Stimulated activated CD8-positive, alpha-beta memory T cell treated with anti-CD3 and anti-CD28 coated beads, Interleukin-7, amount 100 ng/mL, for 24 hours (primary cell): Measurements from ENCODE around the gene TPRX1.
"Not testable (repeated sequence)": the region's sequence is repeated elsewhere in the genome, so short reads cannot be mapped to it uniquely, and the experiment has no call there.

ENCODE experiments used
- DNase-seq: peaks from one replicate; pipeline ENCODE4 v3.0.0-alpha.2; 2020; ENCODE audit warnings: low read depth

TPRX1 gene

DNA sequence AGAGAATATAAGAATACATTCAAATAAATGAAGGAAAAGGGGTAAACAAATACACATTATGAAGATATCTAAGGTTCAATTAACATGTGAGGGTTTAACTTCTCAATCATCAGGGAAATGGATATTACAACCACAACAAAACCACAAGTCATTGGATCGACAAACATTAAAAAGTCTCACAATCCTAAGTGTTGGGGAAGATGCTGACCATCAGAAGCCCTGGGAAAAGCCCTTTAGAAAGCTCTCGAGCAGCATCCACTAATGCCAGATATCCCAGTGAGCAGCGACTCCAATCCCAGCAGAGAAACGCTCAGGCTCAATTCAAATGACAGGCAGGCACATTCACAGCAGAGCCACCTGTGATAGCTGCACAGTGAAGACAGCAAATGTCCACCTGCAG lies 3.1 kb downstream of the TPRX1 start:
- DNase-seq = no peak

DNA sequence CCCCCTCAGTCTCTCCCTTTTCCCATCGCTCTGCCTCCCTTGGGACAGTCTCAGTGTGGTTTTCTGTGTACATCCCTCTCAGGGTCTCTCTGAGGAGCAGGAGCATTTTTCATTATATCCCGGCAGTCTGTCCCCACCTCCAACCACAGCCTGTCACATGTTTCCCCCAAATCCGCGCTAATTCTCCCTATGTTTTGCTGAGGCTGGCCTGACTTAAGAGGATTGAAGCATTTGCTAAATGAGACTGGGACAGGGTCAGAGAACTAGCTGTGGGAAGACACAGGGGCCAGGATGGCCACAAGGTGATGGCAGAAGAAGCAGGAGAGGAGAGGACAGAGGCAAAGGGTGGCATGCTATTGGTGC lies 5.5 kb downstream of the TPRX1 start:
- no peak for DNase-seq

DNA sequence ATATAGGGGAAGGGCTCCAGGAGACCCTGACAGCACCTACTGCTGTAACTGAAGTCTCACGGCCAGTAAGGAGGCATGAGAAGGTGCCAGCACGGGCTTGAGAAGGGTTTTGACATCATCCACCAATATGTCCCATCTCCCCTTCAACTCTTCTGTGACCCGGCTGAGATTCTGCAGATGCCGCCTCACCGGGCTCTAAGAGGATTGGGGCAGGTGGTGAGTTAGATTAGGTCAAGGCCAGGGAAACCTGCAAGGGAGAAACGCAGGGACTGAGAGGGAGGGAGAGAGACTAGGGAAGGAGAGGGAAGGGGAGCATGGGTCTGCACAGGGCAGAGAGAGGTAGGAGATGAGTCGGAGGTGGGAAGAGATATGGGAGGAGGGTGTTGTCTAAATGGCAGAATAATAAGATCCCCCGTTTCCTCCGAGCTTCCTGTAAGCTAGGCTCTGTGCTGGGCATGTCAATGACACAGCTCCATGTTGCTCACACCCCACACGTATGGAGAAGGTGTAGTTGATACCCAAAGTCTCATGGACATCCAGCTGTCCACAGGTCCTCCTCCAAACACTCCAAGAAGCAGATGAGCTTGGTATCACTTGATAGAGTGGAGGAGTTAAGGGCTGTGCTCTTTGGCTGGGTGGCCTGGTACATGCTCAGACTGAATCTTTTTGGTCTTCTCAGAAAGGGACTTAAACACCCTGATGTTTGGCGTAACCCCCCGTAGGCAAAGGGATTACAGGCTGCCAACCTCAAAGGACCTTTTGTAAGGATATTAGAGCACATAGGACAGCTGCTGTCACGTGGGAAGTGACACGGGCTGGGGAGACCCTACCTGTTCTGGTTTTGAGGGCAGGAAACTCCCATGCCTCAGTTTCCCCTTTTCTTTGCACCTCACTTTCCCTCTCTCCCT lies 6.1 kb downstream of the TPRX1 start:
- no peak for DNase-seq

DNA sequence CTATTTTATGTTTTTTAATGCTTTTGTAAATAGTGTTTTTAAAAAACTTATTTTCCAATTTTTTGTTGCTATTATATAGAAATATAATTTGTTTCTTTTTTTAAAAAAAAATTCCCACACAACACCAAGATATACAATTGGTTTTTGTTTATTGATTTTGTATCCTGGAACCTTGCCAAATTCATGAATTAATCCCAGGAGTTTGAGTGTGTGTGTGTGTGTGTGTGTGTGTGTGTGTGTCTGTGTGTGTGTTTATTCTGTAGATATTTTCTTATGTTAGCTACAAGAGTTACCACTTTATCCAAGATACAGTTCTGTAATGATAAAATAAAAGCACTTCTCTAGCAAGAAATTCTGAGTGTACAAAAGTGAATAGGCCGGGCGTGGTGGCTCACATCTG lies 7.6 kb downstream of the TPRX1 start:
- DNase-seq = no peak

DNA sequence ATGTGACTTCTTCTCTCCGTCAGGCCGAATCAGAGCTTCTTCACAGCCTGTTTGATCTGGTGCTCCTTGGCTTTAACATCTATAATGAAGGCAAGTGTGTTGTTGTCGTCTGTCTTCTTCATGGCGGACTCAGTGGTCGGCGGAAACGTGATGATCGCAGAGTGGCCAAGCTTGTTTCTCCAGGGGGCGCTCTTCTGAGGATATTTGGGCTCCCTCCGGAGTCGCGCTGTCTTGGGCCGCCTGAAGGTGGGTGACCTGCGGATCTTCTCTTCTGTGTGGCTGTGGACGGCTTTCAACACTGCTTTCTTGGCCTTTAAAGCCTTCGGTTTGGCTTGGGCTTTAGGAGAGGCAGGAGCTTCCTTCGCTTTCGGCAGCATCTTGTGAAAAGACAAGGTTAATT lies 9.8 kb downstream of the TPRX1 start:
- no peak for DNase-seq

DNA sequence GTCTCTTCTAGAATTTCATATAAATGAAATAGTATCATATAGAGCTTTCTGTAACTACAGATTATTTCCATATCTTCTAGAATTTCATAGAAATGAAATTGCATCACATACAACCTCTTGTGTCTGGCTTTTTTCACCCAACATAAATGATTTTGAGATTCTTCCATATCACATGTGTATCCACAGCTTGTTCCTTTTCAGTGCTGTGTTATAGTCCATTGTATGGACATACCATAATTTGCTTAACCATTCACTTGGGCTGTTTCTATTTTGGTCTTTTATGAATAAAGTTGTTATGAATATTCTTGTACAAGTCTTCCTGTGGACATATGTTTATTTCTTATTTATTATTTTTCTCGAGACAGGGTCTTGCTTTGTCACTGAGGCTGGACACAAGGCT lies 11.7 kb downstream of the TPRX1 start:
- no peak for DNase-seq

DNA sequence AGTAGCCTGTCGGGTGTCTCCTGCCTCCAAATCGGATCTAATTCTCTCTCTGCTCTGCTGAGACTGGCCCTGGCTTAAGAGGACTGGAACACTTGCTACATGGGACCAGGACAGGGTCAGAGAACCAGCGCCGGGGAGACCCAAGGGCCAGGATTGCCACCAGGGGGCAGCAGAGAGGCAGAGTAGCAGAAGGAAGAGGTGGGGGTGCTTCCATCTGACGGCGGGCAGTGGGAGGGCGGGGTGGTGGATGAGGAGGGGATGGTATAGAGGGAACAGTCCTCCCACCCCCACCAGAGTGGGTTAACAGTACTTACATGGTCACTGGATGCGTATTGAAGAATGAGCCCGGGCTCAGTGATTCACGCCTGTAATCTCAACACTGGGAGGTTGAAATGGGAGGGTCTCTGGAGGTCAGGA lies 13.9 kb downstream of the TPRX1 start:
- peak; percentile 86 for DNase-seq

DNA sequence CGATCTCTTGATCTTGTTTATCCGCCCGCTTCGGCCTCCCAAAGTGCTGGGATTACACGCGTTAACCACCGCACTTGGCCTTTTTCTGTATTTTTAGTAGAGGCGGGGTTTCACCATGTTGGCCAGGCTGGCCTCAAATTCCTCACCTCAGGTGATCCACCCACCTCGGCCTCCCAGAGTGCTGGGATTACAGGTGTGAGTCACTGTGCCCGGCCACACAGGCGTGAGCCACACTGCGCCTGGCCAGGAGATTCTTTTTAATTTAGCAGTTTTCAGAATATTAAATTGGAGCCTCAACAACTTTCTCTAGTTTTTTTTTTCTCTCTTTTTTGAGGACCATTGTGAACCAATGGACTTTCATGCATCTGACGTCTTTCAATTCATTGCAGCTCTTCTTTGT lies 14.5 kb downstream of the TPRX1 start:
- not testable (repeated sequence) for DNase-seq

DNA sequence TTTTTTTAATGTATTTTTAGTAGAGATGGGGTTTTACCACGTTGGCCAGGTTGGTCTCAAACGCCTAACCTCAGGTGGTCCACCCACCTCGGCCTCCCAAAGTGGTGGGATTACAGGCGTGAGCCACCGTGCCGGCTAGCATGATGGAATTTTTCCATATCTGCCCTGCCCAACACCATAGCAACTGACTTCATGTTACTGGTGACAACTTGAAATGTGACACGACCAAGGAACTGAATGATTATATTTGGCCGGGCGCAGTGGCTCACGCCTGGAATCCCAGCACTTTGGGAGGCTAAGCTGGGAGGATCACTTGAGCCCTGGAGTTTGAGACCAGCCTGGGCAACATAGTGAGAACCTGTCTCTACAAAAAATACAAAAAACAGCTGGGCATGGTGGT lies 17.0 kb downstream of the TPRX1 start:
- DNase-seq = not testable (repeated sequence)

DNA sequence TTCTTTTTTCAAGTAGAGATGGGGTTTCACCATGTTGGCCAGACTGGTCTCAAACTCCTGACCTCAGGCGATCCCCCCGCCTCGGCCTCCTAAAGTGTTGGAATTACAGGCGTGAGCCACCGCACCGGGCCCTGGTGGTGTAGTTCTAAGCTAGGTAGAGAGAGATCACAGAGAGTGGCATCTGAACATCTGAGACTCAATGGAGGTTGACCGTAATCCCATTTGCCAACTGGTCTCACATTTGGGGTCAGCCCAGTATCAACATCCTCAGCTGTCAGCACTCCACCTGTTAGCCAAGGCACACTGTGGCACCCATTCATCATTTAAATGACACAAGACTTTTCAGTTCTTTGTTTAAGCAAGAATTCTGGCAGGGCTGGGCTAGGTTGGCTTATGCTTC lies 17.8 kb downstream of the TPRX1 start:
- no peak for DNase-seq

DNA sequence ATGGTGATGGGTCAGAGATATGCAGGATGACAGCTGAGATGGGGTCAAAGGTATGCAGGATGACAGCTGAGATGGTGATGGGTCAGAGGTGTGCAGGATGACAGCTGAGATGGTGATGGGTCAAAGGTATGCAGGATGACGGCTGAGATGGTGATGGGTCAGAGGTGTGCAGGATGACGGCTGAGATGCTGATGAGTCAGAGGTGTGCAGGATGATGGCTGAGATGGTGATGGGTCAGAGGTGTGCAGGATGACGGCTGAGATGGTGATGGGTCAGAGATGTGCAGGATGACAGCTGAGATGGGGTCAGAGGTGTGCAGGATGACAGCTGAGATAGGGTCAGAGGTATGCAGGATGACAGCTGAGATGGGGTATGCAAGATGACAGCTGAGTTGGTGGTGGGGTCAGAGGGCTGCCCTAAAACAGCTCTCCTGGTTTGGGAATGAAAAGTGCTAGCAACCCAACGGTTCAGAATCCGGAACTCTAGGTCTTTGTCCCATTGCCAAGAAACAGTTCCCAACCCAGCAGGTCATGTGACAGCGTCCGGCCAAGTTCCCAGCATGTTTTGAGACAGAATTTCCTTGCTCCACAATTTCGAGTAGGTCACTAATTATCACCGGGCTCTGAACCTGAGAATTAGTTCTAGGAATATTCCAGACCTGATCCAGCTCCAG lies 22.6 kb downstream of the TPRX1 start:
- no peak for DNase-seq

DNA sequence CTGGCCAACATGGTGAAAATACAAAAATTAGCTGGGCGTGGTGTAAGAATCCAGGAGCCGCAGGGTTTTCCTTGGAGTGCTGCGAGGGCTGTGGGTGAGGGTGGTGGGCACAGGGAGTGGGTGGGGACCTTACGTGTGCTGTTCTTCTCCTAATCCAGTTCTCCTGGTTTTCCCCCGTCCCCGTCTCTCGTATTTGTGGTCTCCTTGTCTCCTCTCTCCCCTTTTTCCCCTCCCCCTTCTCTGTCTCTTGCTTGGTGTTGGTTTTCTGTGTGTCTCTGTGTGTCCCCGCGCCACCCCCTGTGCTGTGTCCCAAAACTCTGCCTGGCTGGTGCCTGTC lies 24.2 kb downstream of the TPRX1 start:
- no peak for DNase-seq

DNA sequence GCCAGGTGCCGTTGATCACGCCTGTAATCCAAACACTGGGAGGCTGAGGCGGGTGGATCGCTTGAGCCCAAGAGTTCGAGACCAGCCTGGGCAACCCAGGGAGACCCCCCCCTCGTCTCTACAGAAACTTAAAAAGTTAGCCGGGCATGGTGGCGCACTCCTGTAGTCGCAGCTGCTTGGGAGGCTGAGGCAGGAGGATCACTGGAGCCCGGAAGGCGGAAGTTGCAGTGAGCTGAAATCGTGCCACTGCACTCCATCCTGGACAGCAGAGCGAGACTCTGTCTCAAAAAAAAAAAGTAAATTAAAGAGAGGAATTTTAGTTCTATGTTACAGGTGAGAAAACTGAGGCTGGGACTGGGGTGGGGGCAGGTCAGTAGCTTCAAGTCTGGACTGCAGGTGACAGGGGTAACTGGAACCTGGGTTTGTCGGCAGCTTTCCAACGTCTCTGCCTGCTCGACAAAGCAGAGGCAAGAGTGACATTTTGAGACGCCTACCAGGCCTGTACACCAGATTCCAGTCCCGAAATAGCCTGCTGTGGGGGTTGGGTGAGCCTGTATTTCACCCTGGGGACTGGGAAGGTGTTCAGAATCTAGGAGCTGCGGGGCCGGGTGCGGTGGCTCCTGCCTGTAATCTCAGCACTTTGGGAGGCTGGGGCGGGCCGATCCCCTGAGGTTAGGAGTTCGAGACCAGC lies 24.7 kb downstream of the TPRX1 start:
- no peak for DNase-seq

DNA sequence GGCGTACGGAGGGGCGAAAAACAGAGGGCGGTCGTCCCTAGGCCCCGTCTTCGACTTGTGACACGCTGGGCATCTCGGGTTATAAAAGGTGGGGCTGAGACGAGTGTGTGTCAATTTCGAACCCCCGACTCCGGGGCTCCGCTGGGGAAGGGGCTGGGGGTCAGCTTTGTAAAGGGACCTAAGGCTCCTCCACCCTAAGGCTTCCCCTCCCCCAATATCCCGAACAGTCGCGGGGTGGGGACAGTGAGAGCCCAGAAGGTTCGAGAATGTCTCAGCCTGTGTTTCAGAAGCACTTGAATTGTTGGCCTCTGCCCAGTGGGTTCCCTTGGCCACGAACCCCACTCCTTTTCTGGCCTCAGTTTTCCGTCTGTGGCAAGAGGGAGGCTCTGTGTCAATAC lies 25.4 kb downstream of the TPRX1 start:
- no peak for DNase-seq

DNA sequence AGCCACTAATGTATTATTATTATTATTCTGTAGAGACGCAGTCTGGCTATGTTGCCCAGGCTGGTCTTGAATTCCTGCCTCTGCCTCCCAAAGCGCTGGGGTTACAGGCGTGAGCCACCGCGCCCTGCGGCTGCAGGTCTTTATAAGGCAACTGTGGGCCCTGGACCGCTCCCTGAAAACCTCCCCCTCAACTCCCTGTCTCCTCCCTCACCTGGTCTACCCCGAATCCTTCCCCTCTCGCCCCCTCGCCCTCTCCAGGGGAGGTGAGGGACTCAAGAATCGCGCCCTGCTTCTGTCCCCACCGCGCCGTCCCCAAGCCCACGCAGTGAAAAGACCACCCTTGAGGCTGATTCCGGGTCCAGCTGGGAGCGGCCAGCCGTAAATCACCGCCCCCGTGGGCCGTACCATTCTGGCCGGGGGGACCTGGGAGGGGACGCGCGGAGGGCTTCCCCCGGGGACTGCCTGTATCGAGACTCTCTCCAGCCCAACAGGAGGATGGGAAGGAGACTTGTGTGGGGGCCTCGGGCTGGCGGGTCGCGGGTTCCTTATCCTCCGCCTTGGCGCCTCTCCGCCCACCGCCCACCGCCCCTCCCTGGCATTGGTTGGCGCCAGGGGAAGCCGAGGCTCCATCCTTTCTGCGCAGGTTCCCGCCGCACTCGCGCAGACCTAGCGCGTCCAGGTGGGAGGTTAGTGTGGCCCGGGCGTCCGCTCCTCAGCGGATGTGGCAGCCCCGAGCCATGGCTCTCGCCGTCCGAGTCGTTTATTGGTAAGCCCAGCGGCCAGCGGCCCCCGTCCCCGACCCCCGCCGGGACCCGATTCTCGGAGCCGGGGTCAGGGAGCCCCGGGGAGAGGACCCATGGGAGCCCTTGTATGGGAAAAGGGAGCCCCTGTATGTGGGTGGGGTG lies 26.1 kb downstream of the TPRX1 start, which contains the start of gene SELENOW:
Gene SELENOW (plus strand): TSS at position 655 of the 905 bp plus-strand sequence. CDS start 83 bp downstream, at position 738.
- peak; percentile 63 for DNase-seq

DNA sequence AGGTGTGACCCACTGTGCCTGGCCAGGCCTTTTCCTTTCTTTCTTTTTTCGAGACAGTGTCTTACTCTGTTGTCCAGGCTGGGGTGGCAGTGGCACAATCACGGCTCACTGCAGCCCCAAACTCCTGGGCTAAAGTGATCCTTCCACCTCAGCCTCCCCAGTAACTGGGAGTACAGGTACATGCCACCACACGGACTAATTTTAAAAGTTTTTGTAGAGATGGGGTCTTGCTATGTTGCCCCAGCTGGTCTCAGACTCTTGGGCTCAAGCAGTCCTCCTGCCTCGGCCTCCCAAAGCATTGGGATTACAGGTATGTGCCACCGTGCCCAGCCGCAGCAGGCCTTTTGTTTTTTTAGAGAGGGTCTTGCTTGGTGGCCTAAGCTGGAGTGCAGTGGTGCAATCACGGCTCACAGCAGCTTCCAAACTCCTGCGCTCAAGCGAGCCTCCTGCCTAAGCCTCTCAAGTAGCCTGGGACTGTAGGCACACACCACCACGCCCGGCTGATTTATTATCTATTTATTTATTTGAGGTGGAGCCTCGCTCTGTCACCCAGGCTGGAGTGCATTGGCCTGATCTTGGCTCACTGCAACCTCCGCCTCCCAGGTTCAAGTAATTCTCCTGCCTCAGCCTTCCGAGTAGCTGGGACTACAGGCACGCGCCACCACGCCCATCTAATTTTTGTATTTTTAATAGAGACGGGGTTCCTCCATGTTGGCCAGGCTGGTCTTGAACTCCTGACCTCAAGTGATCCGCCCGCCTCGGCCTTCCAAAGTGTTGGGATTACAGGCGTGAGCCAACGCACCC lies 26.9 kb downstream of the TPRX1 start:
- not testable (repeated sequence) for DNase-seq

DNA sequence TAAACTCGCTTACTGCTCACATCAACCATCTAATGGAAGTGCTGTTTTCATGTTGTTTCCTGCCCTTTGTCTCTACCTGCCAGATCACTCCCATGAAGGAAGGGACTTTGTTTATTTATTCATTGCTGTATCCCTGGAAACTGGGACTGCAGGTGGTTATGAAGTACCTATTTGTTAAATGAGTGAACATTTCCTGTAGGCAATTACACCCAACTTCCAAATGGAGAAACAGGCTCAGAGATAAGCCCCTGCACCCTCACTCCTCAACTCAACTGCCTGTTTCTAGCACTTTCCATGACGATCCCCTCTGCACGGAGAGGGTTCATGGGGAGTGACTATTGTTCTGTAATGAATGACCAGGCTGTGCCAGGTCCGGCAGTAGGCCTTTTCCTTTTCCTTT lies 27.8 kb downstream of the TPRX1 start:
- DNase-seq = no peak

DNA sequence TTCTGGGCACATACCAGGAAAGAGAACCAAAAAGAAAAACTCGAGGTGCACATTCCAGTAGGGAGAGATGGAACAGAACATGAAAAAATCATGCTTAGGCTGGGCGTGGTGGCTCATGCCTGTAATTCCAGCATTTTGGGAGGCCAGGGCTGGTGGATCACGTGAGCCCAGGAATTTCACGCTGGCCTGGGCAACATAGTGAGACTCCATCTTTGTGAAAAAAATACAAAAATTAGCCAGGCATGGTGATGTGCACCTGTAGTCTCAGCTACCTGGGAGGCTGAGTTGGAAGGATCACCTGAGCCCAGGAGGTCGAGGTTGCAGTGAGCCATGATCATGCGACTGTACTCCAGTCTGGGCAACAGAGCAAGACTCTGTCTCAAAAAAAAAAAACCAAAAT lies 33.1 kb downstream of the TPRX1 start:
- DNase-seq = not testable (repeated sequence)

DNA sequence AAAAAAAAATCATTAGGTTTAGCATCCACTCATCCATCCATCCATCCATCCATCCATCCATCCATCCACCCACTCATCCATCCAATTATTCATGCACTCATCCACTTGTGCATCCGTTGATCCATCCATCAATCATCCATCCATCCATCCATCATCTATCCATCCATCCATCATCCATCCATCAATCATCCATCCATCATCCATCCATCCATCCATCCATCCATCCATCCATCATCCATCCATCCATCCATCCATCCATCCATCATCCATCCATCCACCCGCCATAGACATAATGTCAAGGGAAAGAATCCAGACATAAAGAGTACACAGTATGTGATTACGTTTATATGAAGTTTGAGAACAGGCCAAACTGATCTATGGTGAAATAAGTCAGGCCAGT lies 34.8 kb downstream of the TPRX1 start:
- DNase-seq = no peak

DNA sequence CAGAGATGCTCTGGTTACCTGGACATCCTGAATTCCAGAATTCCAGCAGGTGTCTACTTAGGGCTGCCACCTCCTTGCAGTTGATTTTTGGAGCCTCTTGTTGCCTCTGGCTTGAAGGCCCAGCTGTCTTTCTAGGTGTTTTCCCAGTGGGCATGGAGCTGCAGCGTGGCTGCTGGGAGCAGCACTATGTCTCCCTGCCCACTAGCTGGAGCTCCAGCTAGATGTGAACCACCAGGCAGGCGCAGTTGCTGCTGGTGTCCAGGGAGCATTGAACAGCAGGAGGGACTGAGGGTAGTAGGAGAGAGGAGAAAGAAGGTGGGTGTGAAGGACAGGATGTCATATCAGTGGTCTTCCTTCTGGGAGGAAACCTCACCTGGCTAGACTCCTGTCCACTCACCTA lies 35.7 kb downstream of the TPRX1 start:
- no peak for DNase-seq

DNA sequence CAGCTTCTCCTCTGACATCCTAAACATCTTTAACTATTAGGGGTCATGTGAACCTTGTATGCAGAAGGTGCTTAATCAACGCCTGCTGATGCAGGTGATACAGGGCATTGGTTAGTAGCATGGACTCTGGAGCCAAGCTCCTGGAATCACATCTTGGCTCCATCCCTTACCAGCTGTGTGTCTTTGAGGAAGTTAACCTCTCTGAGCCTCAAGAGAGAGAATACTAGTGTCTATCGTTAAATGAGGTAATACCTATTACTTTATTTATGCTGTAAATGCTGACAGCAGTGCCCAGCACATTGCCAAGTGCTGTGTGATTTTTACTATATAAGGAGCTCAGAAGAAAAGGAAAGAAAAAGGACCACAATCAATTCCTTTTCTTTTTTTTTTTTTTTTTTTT lies 37.0 kb downstream of the TPRX1 start:
- DNase-seq = no peak
